GM21576 (cell line): ENCODE results near the gene ATP6V1B1.

Experiments used
- ATAC-seq: cut with Tn5 transposase; IDR thresholded peaks from one replicate; pipeline ENCODE4 v1.9.1; 2021; ENCODE audit warnings: mild to moderate bottlenecking, moderate library complexity; ENCODE audit not compliant: unreplicated experiment

Gene ATP6V1B1

GRCh38 chr2:70935468-70936164 is at the start of gene ATP6V1B1:
Gene ATP6V1B1, plus strand, starts transcription at chr2:70935900. Its CDS starts 55 bp downstream, at chr2:70935955.
- no peak for ATAC-seq

GRCh38 chr2:70886541-70886987 is 49.1 kb upstream of the ATP6V1B1 start:
- ATAC-seq: no peak

GRCh38 chr2:70887208-70887549 is 48.5 kb upstream of the ATP6V1B1 start:
- no peak for ATAC-seq

GRCh38 chr2:70887550-70888246 is 48.0 kb upstream of the ATP6V1B1 start:
- ATAC-seq: no peak

GRCh38 chr2:70888366-70888922 is 47.3 kb upstream of the ATP6V1B1 start:
- no peak for ATAC-seq

- ATAC-seq: no peak
Measured at GRCh38 chr2:70888923-70889715, 46.6 kb upstream of the ATP6V1B1 start.

GRCh38 chr2:70889716-70890037 is 46.0 kb upstream of the ATP6V1B1 start:
- ATAC-seq: no peak

- ATAC-seq: no peak
Measured at GRCh38 chr2:70890469-70891065, 45.1 kb upstream of the ATP6V1B1 start.

- no peak for ATAC-seq
Measured at GRCh38 chr2:70891572-70892357, 43.9 kb upstream of the ATP6V1B1 start.

- ATAC-seq: no peak
Measured at GRCh38 chr2:70892750-70893149, 43.0 kb upstream of the ATP6V1B1 start.

GRCh38 chr2:70893186-70893585 is 42.5 kb upstream of the ATP6V1B1 start:
- ATAC-seq: no peak

- ATAC-seq: no peak
Measured at GRCh38 chr2:70894765-70895164, 40.9 kb upstream of the ATP6V1B1 start.

- ATAC-seq: no peak
Measured at GRCh38 chr2:70895249-70895648, 40.5 kb upstream of the ATP6V1B1 start.

- ATAC-seq: no peak
Measured at GRCh38 chr2:70895998-70896764, 39.5 kb upstream of the ATP6V1B1 start.

- no peak for ATAC-seq
Measured at GRCh38 chr2:70896765-70897202, 38.9 kb upstream of the ATP6V1B1 start.

GRCh38 chr2:70897203-70897976 is 38.3 kb upstream of the ATP6V1B1 start:
- ATAC-seq: no peak

GRCh38 chr2:70897977-70898226 is 37.8 kb upstream of the ATP6V1B1 start:
- no peak for ATAC-seq

- ATAC-seq: no peak
Measured at GRCh38 chr2:70898363-70899240, 37.1 kb upstream of the ATP6V1B1 start.
